Caco-2 (cell line): ENCODE results near the gene PCNX3. TPM values are rescaled to one million over a fixed set of nuclear protein-coding genes. Genes with fewer than 3 reads are reported as not detected.

Experiments used
- BruUV-seq: library from RNA; stranded (reverse); fragments of 400-500 nt; replicated peaks from 2 replicates; lab custom pipeline; 2021; lab: Mats Ljungman, UMichigan
- CTCF ChIA-PET: fragments of 300-600 bp; sonication (Branson Sonifier 250); formaldehyde crosslinking; loops from one replicate; lab custom pipeline; 2022; ENCODE audit warnings: antibody characterized with exemption; lab: Charles Lee
- POLR2A ChIA-PET: fragments of 300-600 bp; sonication (Branson Sonifier 250); formaldehyde crosslinking; loops from one replicate; lab custom pipeline; 2022; ENCODE audit warnings: antibody characterized with exemption; lab: Charles Lee
- DNase-seq, 2 experiments: peaks; one replicate each; pipeline versions ENCODE4 v3.0.0 to v3.0.0-alpha.2; 2020 to 2022
- H3K27me3 ChIP-seq: replicated peaks from 2 replicates; pipeline ENCODE4 v1.6.0; 2011; ENCODE audit warnings: low read length; ENCODE audit not compliant: control insufficient read depth, insufficient read depth
- H3K36me3 ChIP-seq: 2 replicates; pipeline ENCODE4 v1.5.1; 2011; ENCODE audit warnings: low read length; ENCODE audit not compliant: control insufficient read depth, insufficient read depth
- H3K4me1 ChIP-seq: fragments of 250-450 bp; sonication (Bioruptor Pico); 2 replicates; pipeline ENCODE4 v1.5.1; 2020; ENCODE audit warnings: mild to moderate bottlenecking
- H3K4me3 ChIP-seq: 2 replicates; pipeline ENCODE4 v1.5.1; 2011; ENCODE audit warnings: low read depth, mild to moderate bottlenecking, control low read depth, low read length
- H3K9me3 ChIP-seq: fragments of 250-450 bp; sonication (Bioruptor Pico); 2 replicates; pipeline ENCODE4 v1.5.1; 2020; ENCODE audit warnings: mild to moderate bottlenecking, moderate library complexity
- H3K27ac Mint-ChIP-seq: one replicate; pipeline ENCODE4 v1.8.0; 2022; ENCODE audit warnings: mixed read lengths; ENCODE audit not compliant: unreplicated experiment
- H3K27me3 Mint-ChIP-seq: one replicate; pipeline ENCODE4 v1.8.0; 2022; ENCODE audit warnings: mixed read lengths; ENCODE audit not compliant: insufficient read depth, unreplicated experiment
- H3K36me3 Mint-ChIP-seq: one replicate; pipeline ENCODE4 v1.8.0; 2022; ENCODE audit warnings: mild to moderate bottlenecking, mixed read lengths; ENCODE audit not compliant: insufficient read depth, unreplicated experiment
- H3K4me1 Mint-ChIP-seq: one replicate; pipeline ENCODE4 v1.8.0; 2022; ENCODE audit warnings: low read depth, mixed read lengths; ENCODE audit not compliant: unreplicated experiment
- H3K4me3 Mint-ChIP-seq: one replicate; pipeline ENCODE4 v1.8.0; 2022; ENCODE audit warnings: mild to moderate bottlenecking, moderate library complexity, mixed read lengths; ENCODE audit not compliant: unreplicated experiment
- H3K9me3 Mint-ChIP-seq: one replicate; pipeline ENCODE4 v1.8.0; 2022; ENCODE audit warnings: mixed read lengths; ENCODE audit not compliant: unreplicated experiment
- CTCF ChIP-seq, 2 experiments: fragments of 200-600 bp in 1 of 2; IDR thresholded peaks; 1 replicate in 1 of 2; 2 replicates in 1 of 2; pipeline versions ENCODE4 v1.5.1 to v1.8.0; 2011 to 2022; ENCODE audit warnings: antibody characterized with exemption in 1 of 2, control low read depth in 1 of 2, inconsistent platforms in 1 of 2, low read depth in 1 of 2, low read length in 1 of 2, mild to moderate bottlenecking in 1 of 2, moderate library complexity in 1 of 2; ENCODE audit not compliant: insufficient read depth in 1 of 2, severe bottlenecking in 1 of 2, unreplicated experiment in 1 of 2
- intact Hi-C: fragments of 100-400 bp; cut with micrococcal nuclease; formaldehyde crosslinking; loops from one replicate; pipeline ENCODE4 v1.10.0; 2022; ENCODE audit not compliant: unreplicated experiment
- total RNA-seq: library from RNA; stranded (reverse); gene quantifications from 2 replicates; pipeline ENCODE4 v1.2.3, GENCODE V29; 2022

Gene PCNX3
- total RNA-seq, 1 experiment from 2014 or later: 52.7 TPM

GRCh38 chr11:65627202-65627601 is 11.6 kb downstream of the PCNX3 start:
- H3K4me1 ChIP-seq: no peaks in the 10 kb centered on the region
- no peak for TF ChIP-seq CTCF (IDR thresholded peaks at IDR 0.05; ENCODE audit: insufficient read depth in 1 of 2, low read depth in 1 of 2, low read length in 1 of 2, severe bottlenecking in 1 of 2, unreplicated experiment in 1 of 2)
- ChIA-PET CTCF (no interaction called here), POLR2A (no interaction called here)
- no TSS peak for BruUV-seq
- peaks cover 4% of the 10 kb centered on the region; the same call in 1 of the 2 replicates for H3K36me3 ChIP-seq
- Mint-ChIP-seq H3K9me3 (no peaks in the 10 kb centered on the region), H3K36me3 (peaks cover 37% of the 10 kb centered on the region), H3K4me3 (no peak overlapping the region), H3K27ac (no peak overlapping the region), H3K27me3 (no peaks in the 10 kb centered on the region), H3K4me1 (no peaks in the 10 kb centered on the region)
- intact Hi-C loops: no loop called here
- no peak for DNase-seq
- no peaks in the 10 kb centered on the region for H3K9me3 ChIP-seq
- H3K27me3 ChIP-seq: no peaks in the 10 kb centered on the region
- no peak overlapping the region for H3K4me3 ChIP-seq

- no peaks in the 10 kb centered on the region for H3K9me3 Mint-ChIP-seq
- no peak overlapping the region for H3K27ac Mint-ChIP-seq
- H3K27me3 Mint-ChIP-seq: no peaks in the 10 kb centered on the region
- Histone ChIP-seq H3K4me1 (no peaks in the 10 kb centered on the region), H3K9me3 (no peaks in the 10 kb centered on the region), H3K4me3 (no peak overlapping the region), H3K27me3 (no peaks in the 10 kb centered on the region), H3K36me3 (peaks cover 4% of the 10 kb centered on the region)
- no peak overlapping the region for H3K4me3 Mint-ChIP-seq
- peaks cover 38% of the 10 kb centered on the region for H3K36me3 Mint-ChIP-seq
- DNase-seq: no peak
- ChIA-PET CTCF (no interaction called here), POLR2A (no interaction called here)
- no peaks in the 10 kb centered on the region for H3K4me1 Mint-ChIP-seq
- intact Hi-C loops: no loop called here
- BruUV-seq: no TSS peak
- no peak for TF ChIP-seq CTCF (IDR thresholded peaks at IDR 0.05; ENCODE audit: insufficient read depth in 1 of 2, low read depth in 1 of 2, low read length in 1 of 2, severe bottlenecking in 1 of 2, unreplicated experiment in 1 of 2)
Measured at GRCh38 chr11:65629579-65629978, 14.0 kb downstream of the PCNX3 start.

- no peak for TF ChIP-seq CTCF (IDR thresholded peaks at IDR 0.05; ENCODE audit: insufficient read depth in 1 of 2, low read depth in 1 of 2, low read length in 1 of 2, severe bottlenecking in 1 of 2, unreplicated experiment in 1 of 2)
- CTCF ChIA-PET: no interaction called here
- Histone ChIP-seq H3K4me1 (no peaks in the 10 kb centered on the region), H3K27me3 (no peaks in the 10 kb centered on the region), H3K9me3 (no peaks in the 10 kb centered on the region), H3K36me3 (peaks cover 7% of the 10 kb centered on the region), H3K4me3 (no peak overlapping the region)
- Mint-ChIP-seq H3K4me3 (no peak overlapping the region), H3K27me3 (no peaks in the 10 kb centered on the region), H3K27ac (no peak overlapping the region), H3K9me3 (no peaks in the 10 kb centered on the region), H3K4me1 (no peaks in the 10 kb centered on the region), H3K36me3 (peaks cover 38% of the 10 kb centered on the region)
- no TSS peak for BruUV-seq
- DNase-seq: no peak
- intact Hi-C loops: no loop called here
- POLR2A ChIA-PET: no interaction called here
Measured at GRCh38 chr11:65630215-65630614, 14.6 kb downstream of the PCNX3 start.
